Gastrocnemius medialis (tissue), 4 donors: ENCODE data around the gene TSEN15. TPM values are rescaled to one million over a fixed set of nuclear protein-coding genes. Genes with fewer than 3 reads are reported as not detected.

Experiments
- ATAC-seq, 2 donors: fragments of 150-250 bp; one replicate each; pipeline ENCODE4 v1.9.1; 2016
- DNase-seq, 2 donors: peaks; one replicate each; pipeline ENCODE4 v3.0.0-alpha.2; 2019
- H3K27ac ChIP-seq, 4 donors: fragments of 200-600 bp; sonication (generic); 1 replicate in 1 of 4; 2 replicates in 3 of 4; pipeline ENCODE4 v1.5.1; 2016 to 2018; ENCODE audit warnings: mild to moderate bottlenecking in 2 of 4, moderate library complexity in 1 of 4
- H3K27me3 ChIP-seq, 3 donors: fragments of 200-600 bp; sonication (generic) in 2 of 3; 1 replicate in 1 of 3; 2 replicates in 2 of 3; pipeline versions ENCODE4 v1.5.1 to v1.6.0; 2016 to 2019; ENCODE audit warnings: mild to moderate bottlenecking in 1 of 3, moderate library complexity in 1 of 3
- H3K36me3 ChIP-seq, 2 donors: fragments of 200-600 bp; sonication (generic) in 1 of 2; one replicate each; pipeline ENCODE4 v1.5.1; 2017 to 2018
- H3K4me1 ChIP-seq, 2 donors: fragments of 200-600 bp; sonication (generic) in 1 of 2; one replicate each; pipeline ENCODE4 v1.5.1; 2016 to 2017; ENCODE audit warnings: mild to moderate bottlenecking in 2 of 2
- H3K4me3 ChIP-seq, 4 donors: fragments of 200-600 bp; sonication (generic) in 3 of 4; 1 replicate in 1 of 4; 2 replicates in 3 of 4; pipeline ENCODE4 v1.5.1; 2016 to 2019; ENCODE audit warnings: mild to moderate bottlenecking in 2 of 4
- H3K9me3 ChIP-seq, 3 donors: fragments of 200-600 bp; sonication (generic) in 2 of 3; 1 replicate in 1 of 3; 2 replicates in 2 of 3; pipeline ENCODE4 v1.5.1; 2016 to 2019
- POLR2A ChIP-seq, 2 donors: fragments of 450-650 bp; IDR thresholded peaks; one replicate each; pipeline ENCODE4 v1.6.1; 2017; ENCODE audit warnings: antibody characterized with exemption in 2 of 2, mild to moderate bottlenecking in 2 of 2, moderate library complexity in 2 of 2
- in situ Hi-C, 4 donors: fragments of 200-750 bp; cut with MboI; loops; one replicate each; pipeline versions ENCODE4 v1.15.0 to v1.8.0; 2017; ENCODE audit warnings: low sequenced_read_pairs in 4 of 4
- intact Hi-C: fragments of 100-400 bp; cut with DNase I; formaldehyde crosslinking; loops from one replicate; pipeline ENCODE4 v1.15.1; 2023; ENCODE audit warnings: low total_unique reads
- total RNA-seq, 4 donors: library from RNA; depleted of rRNA; stranded (reverse); fragments of >200 nt; gene quantifications; one replicate each; pipeline versions ENCODE4 v1.1.0 to v1.2.3, GENCODE V29; 2016
- TF ChIP-seq, protein P1 (sequence below), 5 experiments: fragments of 450-650 bp in 3 of 5; fragments of 200-600 bp in 2 of 5; sonication (generic) in 2 of 5; IDR thresholded peaks in 4 of 5; conservative IDR thresholded peaks in 1 of 5; 1 replicate in 4 of 5; 2 replicates in 1 of 5; pipeline ENCODE4 v1.5.1; 2016 to 2019; ENCODE audit warnings: antibody characterized with exemption in 5 of 5, mild to moderate bottlenecking in 3 of 5, moderate library complexity in 3 of 5

The TSEN15 gene
- 10 to 100 TPM; 22.8 to 69.6 (median 38.6) TPM for total RNA-seq

DNA sequence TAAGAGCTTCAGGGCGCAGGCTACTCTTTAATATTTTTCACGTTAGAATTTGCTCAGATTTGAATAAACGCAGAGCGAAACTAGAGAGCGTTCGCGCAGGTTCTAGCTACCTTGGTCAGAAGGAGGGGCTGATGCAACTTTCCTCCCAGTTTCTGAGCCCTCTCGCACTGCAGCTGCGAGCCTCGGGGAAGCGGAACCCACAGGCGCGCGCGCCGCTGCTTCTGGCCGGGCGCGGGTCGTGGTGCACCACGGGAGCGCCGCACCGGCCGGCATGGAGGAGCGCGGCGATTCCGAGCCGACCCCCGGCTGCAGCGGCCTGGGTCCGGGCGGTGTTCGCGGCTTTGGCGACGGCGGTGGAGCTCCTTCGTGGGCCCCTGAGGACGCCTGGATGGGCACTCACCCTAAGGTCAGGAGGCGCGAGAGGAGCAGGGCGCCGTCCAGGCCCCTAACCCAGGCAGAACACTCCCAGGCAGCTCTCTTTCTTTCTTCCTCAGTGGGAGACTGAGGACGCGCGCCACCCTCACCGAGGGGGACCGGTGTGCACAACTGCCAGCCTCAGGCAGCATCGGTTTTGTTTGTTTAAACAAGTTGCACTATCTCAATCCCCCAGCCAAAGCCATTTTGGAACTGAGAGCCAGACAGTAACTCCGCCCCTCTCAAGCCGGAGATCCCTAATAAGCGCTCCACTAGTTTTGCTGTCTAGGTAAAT, at the start of gene TSEN15:
TSEN15 (plus strand) TSS at position 246 of the 709 bp plus-strand sequence; CDS start at position 272, 26 bp downstream.
- Histone ChIP-seq H3K4me3 (peak within 1 kb of the TSS; percentile 78 to 98 (median 90)), H3K27me3 (no peaks in the 10 kb centered on the region), H3K4me1 (peaks cover 17 to 23% of the 10 kb centered on the region in 2 donors), H3K9me3 (no peaks in the 10 kb centered on the region), H3K27ac (peak within 1 kb of the TSS; percentile 89 to 90 (median 90)), H3K36me3 (peaks cover 0 to 10% of the 10 kb centered on the region in 2 donors)
- intact Hi-C loops: no loop called here
- TF ChIP-seq POLR2A (IDR thresholded peaks at IDR 0.05): peak; percentile 66 to 71
- TF ChIP-seq, protein P1, sequence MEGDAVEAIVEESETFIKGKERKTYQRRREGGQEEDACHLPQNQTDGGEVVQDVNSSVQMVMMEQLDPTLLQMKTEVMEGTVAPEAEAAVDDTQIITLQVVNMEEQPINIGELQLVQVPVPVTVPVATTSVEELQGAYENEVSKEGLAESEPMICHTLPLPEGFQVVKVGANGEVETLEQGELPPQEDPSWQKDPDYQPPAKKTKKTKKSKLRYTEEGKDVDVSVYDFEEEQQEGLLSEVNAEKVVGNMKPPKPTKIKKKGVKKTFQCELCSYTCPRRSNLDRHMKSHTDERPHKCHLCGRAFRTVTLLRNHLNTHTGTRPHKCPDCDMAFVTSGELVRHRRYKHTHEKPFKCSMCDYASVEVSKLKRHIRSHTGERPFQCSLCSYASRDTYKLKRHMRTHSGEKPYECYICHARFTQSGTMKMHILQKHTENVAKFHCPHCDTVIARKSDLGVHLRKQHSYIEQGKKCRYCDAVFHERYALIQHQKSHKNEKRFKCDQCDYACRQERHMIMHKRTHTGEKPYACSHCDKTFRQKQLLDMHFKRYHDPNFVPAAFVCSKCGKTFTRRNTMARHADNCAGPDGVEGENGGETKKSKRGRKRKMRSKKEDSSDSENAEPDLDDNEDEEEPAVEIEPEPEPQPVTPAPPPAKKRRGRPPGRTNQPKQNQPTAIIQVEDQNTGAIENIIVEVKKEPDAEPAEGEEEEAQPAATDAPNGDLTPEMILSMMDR (IDR thresholded peaks at IDR 0.05 in 4 of 5, conservative IDR thresholded peaks at IDR 0.05 in 1 of 5): no peak
- DNase-seq (peak; percentile 63 to 76), ATAC-seq (peak; percentile 96 to 97)
- in situ Hi-C loops: no loop called here

DNA sequence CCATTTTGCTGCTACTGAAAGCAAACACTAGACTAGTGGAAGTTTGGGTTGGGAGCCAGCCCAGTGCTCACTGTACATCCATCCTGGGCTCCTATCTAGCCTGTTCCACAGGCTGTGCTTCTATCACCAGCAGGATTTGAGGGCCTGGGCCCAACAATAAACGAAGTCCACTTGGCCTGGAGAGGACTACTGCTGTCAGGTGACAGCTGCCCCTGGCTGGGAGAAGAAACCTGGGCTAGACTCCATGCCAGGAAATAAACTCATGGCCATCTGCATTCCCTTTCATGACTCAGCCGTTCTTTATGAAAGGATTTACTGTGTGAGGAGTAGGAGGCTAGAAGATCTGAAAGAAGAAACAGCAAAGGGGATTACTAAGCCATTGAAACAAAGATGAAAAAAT, 49.5 kb upstream of the TSEN15 start:
- no peak for TF ChIP-seq POLR2A (IDR thresholded peaks at IDR 0.05)
- TF ChIP-seq, protein P1 (IDR thresholded peaks at IDR 0.05 in 4 of 5, conservative IDR thresholded peaks at IDR 0.05 in 1 of 5): no peak
- no peaks in the 10 kb centered on the region for H3K27me3 ChIP-seq
- intact Hi-C loops (no loop called here), in situ Hi-C loops (no loop called here)
- DNase-seq: peak in 1 of 2 donors; percentile 46
- ATAC-seq: peak; percentile 96 to 97
- no peak overlapping the region for H3K4me3 ChIP-seq
- H3K4me1 ChIP-seq: peaks cover 0 to 12% of the 10 kb centered on the region in 2 donors
- no peaks in the 10 kb centered on the region for H3K36me3 ChIP-seq
- H3K27ac ChIP-seq: peak overlapping the region in 3 of 4 donors; percentile 25 to 78 (median 45)
- no peaks in the 10 kb centered on the region for H3K9me3 ChIP-seq

DNA sequence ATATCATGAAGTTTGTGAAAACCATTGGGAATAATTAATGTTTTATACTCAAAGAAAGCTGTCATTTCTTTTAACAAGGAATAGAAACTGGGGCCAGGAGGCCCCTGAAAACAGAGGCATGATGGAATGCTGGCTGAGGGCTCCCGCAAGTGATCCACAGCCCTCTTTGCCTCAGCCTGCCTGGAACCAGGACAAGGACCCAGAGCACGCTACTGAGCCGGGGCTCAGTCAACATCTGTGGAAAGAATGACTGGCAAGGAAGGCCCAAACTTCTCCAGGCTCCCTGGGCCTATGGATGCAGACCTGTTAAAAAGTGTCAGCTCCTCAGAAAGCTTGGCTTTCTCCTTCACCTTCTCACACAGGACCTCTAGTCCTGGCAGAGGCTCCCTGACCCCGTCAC, 46.6 kb upstream of the TSEN15 start:
- peaks cover 0 to 12% of the 10 kb centered on the region in 2 donors for H3K4me1 ChIP-seq
- H3K36me3 ChIP-seq: no peaks in the 10 kb centered on the region
- TF ChIP-seq, protein P1 (IDR thresholded peaks at IDR 0.05 in 4 of 5, conservative IDR thresholded peaks at IDR 0.05 in 1 of 5): no peak
- no peak for TF ChIP-seq POLR2A (IDR thresholded peaks at IDR 0.05)
- no peaks in the 10 kb centered on the region for H3K9me3 ChIP-seq
- H3K4me3 ChIP-seq: no peak overlapping the region
- no peak overlapping the region for H3K27ac ChIP-seq
- in situ Hi-C loops: no loop called here
- DNase-seq (no peak), ATAC-seq (no peak)
- intact Hi-C loops: no loop called here
- H3K27me3 ChIP-seq: no peaks in the 10 kb centered on the region

DNA sequence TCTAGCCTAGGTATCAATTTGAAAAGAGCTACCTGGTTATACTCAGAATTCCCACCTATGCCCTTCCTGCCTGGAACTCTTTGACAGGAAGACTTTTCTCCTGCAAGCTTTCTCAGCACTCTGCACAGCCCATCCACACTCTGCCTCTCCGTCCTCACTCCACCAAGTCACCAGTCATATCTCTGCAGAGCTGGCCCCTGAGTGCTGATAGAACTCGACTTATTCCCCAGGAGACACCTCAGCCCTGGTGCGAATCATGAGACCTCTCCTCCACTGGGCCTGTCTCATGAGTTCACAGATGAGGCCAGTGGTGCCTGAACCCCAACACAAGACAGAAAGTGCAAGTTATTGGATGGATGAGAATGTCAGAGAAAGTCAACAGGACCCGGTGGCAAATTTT, 46.0 kb upstream of the TSEN15 start:
- H3K27me3 ChIP-seq: no peaks in the 10 kb centered on the region
- peaks cover 0 to 12% of the 10 kb centered on the region in 2 donors for H3K4me1 ChIP-seq
- no peak for TF ChIP-seq POLR2A (IDR thresholded peaks at IDR 0.05)
- TF ChIP-seq, protein P1 (IDR thresholded peaks at IDR 0.05 in 4 of 5, conservative IDR thresholded peaks at IDR 0.05 in 1 of 5): no peak
- in situ Hi-C loops (no loop called here), intact Hi-C loops (no loop called here)
- H3K9me3 ChIP-seq: no peaks in the 10 kb centered on the region
- H3K36me3 ChIP-seq: no peaks in the 10 kb centered on the region
- no peak for DNase-seq
- no peak overlapping the region for H3K4me3 ChIP-seq
- no peak for ATAC-seq
- H3K27ac ChIP-seq: no peak overlapping the region
